Mesothelial cell of epicardium (in vitro differentiated cells): ENCODE data around the gene MED13. TPM values are rescaled to one million over a fixed set of nuclear protein-coding genes. Genes with fewer than 3 reads are reported as not detected.
A peak's percentile ranks its signal among the peaks of the same experiment; 100 is the strongest.

ENCODE experiments used
- DNase-seq, 2 experiments: peaks; one replicate each; pipeline ENCODE4 v3.0.0; 2021; ENCODE audit warnings: low spot score in 2 of 2; ENCODE audit not compliant: unreplicated experiment in 2 of 2
- H3K27ac Mint-ChIP-seq: 2 replicates; pipeline ENCODE4 v1.8.0; 2021; ENCODE audit warnings: mixed read lengths
- H3K27me3 Mint-ChIP-seq: 2 replicates; pipeline ENCODE4 v1.8.0; 2021; ENCODE audit warnings: low read depth, mixed read lengths
- H3K36me3 Mint-ChIP-seq: 2 replicates; pipeline ENCODE4 v1.8.0; 2021; ENCODE audit warnings: mixed read lengths
- H3K4me1 Mint-ChIP-seq: 2 replicates; pipeline ENCODE4 v1.8.0; 2021; ENCODE audit warnings: mixed read lengths
- H3K4me3 Mint-ChIP-seq: 2 replicates; pipeline ENCODE4 v1.8.0; 2021; ENCODE audit warnings: mild to moderate bottlenecking, moderate library complexity, mixed read lengths
- H3K9me3 Mint-ChIP-seq: 2 replicates; pipeline ENCODE4 v1.8.0; 2021; ENCODE audit warnings: mixed read lengths
- CTCF ChIP-seq: fragments of 200-600 bp; sonication (generic); IDR thresholded peaks from one replicate; pipeline ENCODE4 v1.5.0; 2021; ENCODE audit warnings: antibody characterized with exemption; ENCODE audit not compliant: unreplicated experiment
- total RNA-seq: library from RNA; stranded (reverse); gene quantifications from 3 replicates; pipeline ENCODE4 v1.2.1, GENCODE V29; 2021

The MED13 gene
- total RNA-seq, 1 donor from 2014 or later, result 73.0 TPM

GRCh38 chr17:62067165-62068145 is 2.4 kb upstream of the MED13 start:
- H3K9me3 Mint-ChIP-seq, result no peaks in the 10 kb centered on the region
- H3K27ac Mint-ChIP-seq, result no peak overlapping the region
- no peak for DNase-seq
- H3K36me3 Mint-ChIP-seq, result peaks cover 2% of the 10 kb centered on the region
- H3K27me3 Mint-ChIP-seq, result no peaks in the 10 kb centered on the region
- H3K4me1 Mint-ChIP-seq, result peaks cover 19% of the 10 kb centered on the region
- no peak overlapping the region for H3K4me3 Mint-ChIP-seq
- TF ChIP-seq CTCF, result no peak

GRCh38 chr17:62065611-62066468 is 762 bp upstream of the MED13 start:
- H3K9me3 Mint-ChIP-seq, result no peaks in the 10 kb centered on the region
- peak; percentile 83 for TF ChIP-seq CTCF
- H3K27ac Mint-ChIP-seq, result peak overlapping the region; percentile 100
- H3K27me3 Mint-ChIP-seq, result no peaks in the 10 kb centered on the region
- peaks cover 25% of the 10 kb centered on the region for H3K4me1 Mint-ChIP-seq
- H3K36me3 Mint-ChIP-seq, result peaks cover 2% of the 10 kb centered on the region
- DNase-seq, result peak; percentile 98 to 99
- peak overlapping the region; percentile 98 for H3K4me3 Mint-ChIP-seq

GRCh38 chr17:62064029-62064790 is 868 bp downstream of the MED13 start:
- H3K27ac Mint-ChIP-seq, result peak overlapping the region; percentile 96
- no peak for TF ChIP-seq CTCF
- DNase-seq, result no peak
- H3K36me3 Mint-ChIP-seq, result peaks cover 6% of the 10 kb centered on the region
- H3K27me3 Mint-ChIP-seq, result no peaks in the 10 kb centered on the region
- H3K9me3 Mint-ChIP-seq, result no peaks in the 10 kb centered on the region
- peaks cover 28% of the 10 kb centered on the region for H3K4me1 Mint-ChIP-seq
- peak overlapping the region; percentile 91 for H3K4me3 Mint-ChIP-seq

- TF ChIP-seq CTCF, result no peak
- no peaks in the 10 kb centered on the region for H3K9me3 Mint-ChIP-seq
- H3K4me1 Mint-ChIP-seq, result peaks cover 30% of the 10 kb centered on the region
- H3K36me3 Mint-ChIP-seq, result peaks cover 6% of the 10 kb centered on the region
- no peaks in the 10 kb centered on the region for H3K27me3 Mint-ChIP-seq
- no peak for DNase-seq
- peak overlapping the region; percentile 1 for H3K27ac Mint-ChIP-seq
- peak overlapping the region; percentile 91 for H3K4me3 Mint-ChIP-seq
These were observed 2.1 kb downstream of the MED13 start for GRCh38 chr17:62062944-62063343.

- H3K27ac Mint-ChIP-seq, result peak overlapping the region; percentile 5
- DNase-seq, result no peak
- H3K27me3 Mint-ChIP-seq, result no peaks in the 10 kb centered on the region
- no peak for TF ChIP-seq CTCF
- peaks cover 6% of the 10 kb centered on the region for H3K36me3 Mint-ChIP-seq
- peak overlapping the region; percentile 91 for H3K4me3 Mint-ChIP-seq
- H3K9me3 Mint-ChIP-seq, result no peaks in the 10 kb centered on the region
- H3K4me1 Mint-ChIP-seq, result peaks cover 34% of the 10 kb centered on the region
These were observed 2.8 kb downstream of the MED13 start for GRCh38 chr17:62062302-62062701.
